Activated T-helper 1 cell treated with anti-CD3 and anti-CD28 coated beads, Interleukin-2, amount 50 U/mL, for 16 hours (primary cell): ENCODE data around the gene GPD1L.
"Not testable (repeated sequence)": the region's sequence is repeated elsewhere in the genome, so short reads cannot be mapped to it uniquely, and the experiment has no call there.

Experiments used
- DNase-seq, 2 donors: peaks; one replicate each; pipeline ENCODE4 v3.0.0-alpha.2; 2020; ENCODE audit warnings: low read depth in 1 of 2, low spot score in 1 of 2

The GPD1L gene

GRCh38 chr3:32106132-32106928 is at the start of gene GPD1L:
Gene GPD1L (plus strand): TSS chr3:32106620. CDS start chr3:32106712, 92 bp downstream.
- peak; percentile 76 to 92 for DNase-seq

DNA sequence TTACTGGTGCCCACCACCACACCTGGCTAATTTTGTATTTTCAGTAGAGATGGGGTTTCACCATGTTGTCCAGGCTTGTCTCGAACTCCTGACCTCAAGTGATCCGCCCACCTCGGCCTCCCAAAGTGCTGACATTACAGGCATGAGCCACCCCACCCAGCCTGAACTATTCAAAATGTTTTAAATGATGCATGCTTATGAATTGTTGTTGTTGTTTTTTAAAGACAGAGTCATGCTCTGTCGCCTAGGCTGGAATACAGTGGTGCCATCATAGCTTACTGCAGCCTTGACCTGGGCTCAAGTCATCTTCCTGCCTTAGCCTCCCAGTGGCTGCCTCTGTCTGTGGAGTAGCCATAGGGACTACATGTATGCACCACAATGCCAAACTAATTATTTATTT is 48.0 kb upstream of the GPD1L start:
- not testable (repeated sequence) for DNase-seq

- no peak for DNase-seq
These were observed 43.4 kb upstream of the GPD1L start for GRCh38 chr3:32062950-32063582.

- DNase-seq, result no peak
These were observed 39.7 kb upstream of the GPD1L start for GRCh38 chr3:32066686-32067085.

GRCh38 chr3:32074194-32074593 is 32.2 kb upstream of the GPD1L start:
- DNase-seq, result not testable (repeated sequence)

- no peak for DNase-seq
These were observed 29.9 kb upstream of the GPD1L start for GRCh38 chr3:32076566-32076965.

DNA sequence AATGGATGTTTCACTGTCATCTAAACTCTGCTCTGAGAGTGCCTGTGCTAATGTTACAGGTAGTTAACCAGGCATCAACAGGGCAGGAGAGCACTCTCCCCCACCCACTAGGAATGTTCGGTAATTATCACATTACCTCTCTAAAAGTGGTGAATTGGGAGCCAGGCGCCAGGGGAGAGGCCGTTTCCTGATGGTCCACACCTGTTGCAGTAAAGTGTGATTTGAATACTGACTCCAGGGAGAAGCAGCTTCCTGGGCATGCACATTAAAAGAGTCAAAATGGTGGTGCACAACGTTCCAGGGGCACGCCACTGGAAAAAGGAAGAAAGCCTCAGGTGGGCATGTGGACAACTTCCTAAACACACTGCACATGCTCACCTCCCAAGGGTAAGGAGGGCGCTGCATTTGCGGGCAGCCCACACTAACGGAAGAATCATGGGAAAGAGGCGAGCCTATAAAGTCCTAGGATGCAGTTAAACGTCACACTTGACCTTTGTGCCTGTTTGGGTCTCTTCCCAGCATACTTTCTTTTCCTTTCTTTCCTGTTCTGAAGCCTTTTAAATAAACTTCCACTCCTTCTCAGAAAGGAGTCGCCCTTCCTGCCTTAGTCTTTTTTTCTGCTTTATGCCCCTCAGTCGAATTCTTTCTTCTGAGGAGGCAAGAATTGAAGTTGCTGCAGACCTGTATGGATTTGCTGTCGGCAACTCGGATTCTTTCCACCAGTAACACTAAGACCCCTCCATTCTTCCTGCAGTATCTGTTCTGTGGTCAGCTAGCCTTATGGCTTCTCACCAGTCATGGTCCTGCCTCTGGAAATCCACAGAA is 28.9 kb upstream of the GPD1L start:
- DNase-seq, result no peak

GRCh38 chr3:32078085-32078634 is 28.3 kb upstream of the GPD1L start:
- no peak for DNase-seq

DNA sequence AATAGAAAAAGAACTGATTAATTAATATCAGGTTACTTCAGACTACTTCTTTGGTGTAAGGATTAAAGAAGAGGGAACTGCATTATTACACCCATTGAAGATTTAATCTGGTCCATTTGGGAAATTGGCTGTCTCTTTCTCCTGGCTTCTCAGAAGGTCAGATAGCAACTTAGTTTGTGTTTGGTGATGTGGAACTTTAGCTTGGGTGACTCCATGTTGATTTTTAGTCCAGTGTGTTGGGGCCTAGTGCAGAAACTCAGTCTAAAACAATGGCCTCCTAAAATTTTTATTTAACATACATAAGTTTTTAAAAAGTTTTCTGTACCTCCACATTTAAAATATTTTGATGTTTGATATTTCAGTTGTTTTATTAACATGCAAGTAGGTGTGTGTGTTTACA is 27.6 kb upstream of the GPD1L start:
- no peak for DNase-seq

- DNase-seq, result no peak
These were observed 23.7 kb upstream of the GPD1L start for GRCh38 chr3:32082721-32083120.

- DNase-seq, result no peak
These were observed 22.6 kb upstream of the GPD1L start for GRCh38 chr3:32083702-32084270.

GRCh38 chr3:32084870-32085269 is 21.6 kb upstream of the GPD1L start:
- no peak for DNase-seq

GRCh38 chr3:32086464-32086863 is 20.0 kb upstream of the GPD1L start:
- no peak for DNase-seq

DNA sequence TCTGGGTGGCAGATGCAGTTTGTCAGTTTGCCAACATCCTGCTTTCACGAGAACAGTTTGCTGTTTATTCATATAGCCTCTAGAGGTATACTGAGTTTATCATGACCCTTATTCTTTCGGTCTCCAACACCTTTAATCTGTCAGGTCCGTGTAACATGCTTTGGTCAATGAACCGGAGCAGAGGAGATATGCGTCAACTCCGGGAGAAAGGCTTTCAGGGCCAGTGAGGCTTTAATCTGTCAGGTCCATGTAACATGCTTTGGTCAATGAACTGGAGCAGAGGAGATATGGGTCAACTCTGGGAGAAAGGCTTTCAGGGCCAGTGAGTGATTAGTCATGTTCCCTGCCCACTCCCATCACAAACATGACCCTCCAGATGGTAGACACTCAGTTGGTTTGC is 16.9 kb upstream of the GPD1L start:
- no peak for DNase-seq

- no peak for DNase-seq
These were observed 13.2 kb upstream of the GPD1L start for GRCh38 chr3:32093204-32093603.

DNA sequence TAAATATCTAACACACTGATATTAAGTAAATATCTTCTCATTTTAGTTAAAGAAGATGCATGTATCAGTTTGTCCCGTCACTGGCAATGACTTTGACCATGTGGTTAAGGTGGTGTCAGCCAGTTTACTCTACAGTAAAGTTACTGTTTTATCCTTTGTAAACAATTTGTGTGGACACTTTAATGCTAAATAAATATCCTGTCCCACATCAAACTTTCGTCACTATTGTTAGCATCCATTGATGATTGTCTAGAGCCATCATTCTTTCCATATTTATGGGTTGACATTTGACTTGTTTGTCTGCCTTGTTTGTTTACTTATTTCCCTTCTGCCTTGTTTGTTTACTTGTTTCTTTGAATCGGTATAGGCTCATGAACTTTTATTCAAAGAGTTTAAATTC is 11.0 kb upstream of the GPD1L start:
- no peak for DNase-seq

DNA sequence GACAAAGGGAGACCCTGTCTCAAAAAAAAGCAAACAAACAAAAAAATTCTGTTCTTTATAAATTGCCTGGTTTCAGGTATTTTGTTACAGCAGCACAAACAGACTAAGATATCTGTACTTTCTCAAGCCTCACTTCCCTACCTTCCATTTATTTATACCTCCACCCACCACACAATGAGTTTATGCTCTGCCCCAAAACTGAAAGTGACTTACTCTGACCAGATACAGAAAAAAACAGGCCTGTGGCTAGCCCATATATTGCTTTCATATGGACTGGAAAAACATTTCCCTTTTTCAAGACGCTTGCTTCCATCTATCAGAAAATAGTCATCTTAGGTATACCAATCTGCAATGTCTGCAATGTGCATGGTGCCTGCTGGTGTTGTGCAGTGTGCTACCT is 8.7 kb upstream of the GPD1L start:
- no peak for DNase-seq

DNA sequence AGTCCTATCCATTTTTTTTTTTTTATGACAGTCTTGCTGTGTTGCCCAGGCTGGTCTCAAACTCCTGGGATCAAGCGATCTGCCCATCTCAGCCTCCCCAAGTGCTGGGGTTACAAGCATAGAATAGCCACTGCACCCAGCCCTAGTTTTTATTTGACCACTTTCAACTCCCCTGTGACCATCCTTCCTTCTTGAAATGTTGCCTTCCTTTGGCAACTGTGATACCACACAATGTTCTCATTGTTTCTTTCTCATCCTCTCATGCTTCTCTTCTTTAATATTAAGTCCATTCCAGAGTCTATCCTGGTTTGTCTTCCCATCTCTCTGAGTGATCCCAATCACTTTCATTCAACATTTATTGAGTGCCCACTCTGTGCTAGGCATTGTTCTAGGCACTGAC is 7.9 kb upstream of the GPD1L start:
- no peak for DNase-seq

DNA sequence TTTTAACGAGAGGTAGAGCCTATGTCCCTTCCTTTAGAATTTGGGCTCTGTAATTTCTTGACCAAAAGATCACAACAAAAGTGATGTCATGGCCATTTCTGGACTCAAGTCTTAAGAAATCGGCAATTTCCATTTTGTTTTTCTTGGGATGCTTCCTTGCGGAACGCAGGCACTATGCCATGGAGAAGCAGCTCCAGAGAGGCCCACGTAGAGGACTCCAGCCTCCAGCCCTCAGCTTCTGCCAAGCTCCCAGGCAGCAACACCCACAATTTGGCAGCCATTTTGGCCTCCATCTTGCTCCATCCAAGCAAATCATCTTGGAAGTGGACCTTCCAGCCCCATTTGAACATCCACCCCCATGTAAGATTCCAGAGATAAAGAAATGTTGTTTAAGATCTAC is 6.0 kb upstream of the GPD1L start:
- no peak for DNase-seq

DNA sequence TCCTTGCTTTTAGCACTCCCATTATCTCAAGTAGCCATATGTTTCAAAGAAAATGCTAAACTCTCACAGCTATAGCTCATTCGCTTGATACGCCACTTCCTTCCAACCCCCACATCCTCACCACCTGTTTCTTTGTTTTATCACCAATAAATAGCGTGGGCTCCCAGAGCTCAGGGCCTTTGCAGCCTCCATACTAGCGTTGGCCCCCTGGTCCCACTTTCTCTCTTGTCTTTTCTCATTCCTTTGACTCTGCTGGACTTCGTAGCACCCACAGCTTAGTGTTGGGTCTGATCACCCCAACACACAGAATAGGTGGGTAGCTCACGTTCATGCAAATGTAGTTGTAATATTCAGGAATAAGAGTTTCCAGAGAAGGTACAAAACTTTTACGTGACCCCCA is 4.1 kb upstream of the GPD1L start:
- DNase-seq, result no peak

GRCh38 chr3:32104492-32104891 is 1.9 kb upstream of the GPD1L start:
- no peak for DNase-seq
